ENCODE results near the gene DUSP16.

DNA sequence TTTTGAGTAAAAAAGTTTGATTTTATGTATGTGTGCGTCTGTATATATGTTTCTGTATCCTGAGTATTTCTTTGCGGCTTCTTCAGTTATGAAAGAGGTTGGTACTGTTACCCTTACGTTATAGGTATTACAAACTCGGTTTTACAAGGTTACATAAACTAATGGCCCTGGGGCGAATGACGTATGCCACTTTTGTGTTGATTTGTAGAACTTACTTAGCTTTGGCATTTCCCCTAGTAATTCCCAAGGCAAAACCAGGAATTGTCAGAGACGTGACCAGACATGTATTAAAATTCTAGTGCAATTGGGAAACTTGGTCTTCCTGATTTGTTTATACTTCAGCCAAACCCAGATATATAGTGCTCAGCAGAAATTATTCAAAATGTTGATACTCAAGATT is 93.3 kb downstream of the DUSP16 start:
- TF ChIP-seq ELF4 (IDR thresholded peaks at IDR 0.05) (no peak), FOXA1 (IDR thresholded peaks at IDR 0.05) (no peak), SUZ12 (IDR thresholded peaks at IDR 0.05) (no peak), SP1 (IDR thresholded peaks at IDR 0.05) (no peak), BHLHE40 (IDR thresholded peaks at IDR 0.05; ENCODE audit: borderline replicate concordance) (no peak), FOXM1 (IDR thresholded peaks at IDR 0.05; ENCODE audit: borderline replicate concordance) (no peak), FOXK2 (IDR thresholded peaks at IDR 0.05) (no peak), HDGF (IDR thresholded peaks at IDR 0.05; ENCODE audit: borderline replicate concordance) (no peak), PKNOX1 (IDR thresholded peaks at IDR 0.05) (no peak), NFRKB (IDR thresholded peaks at IDR 0.05) (no peak)

All from HEK293T (cell line).